Sigmoid colon (tissue), 7 donors: Measurements from ENCODE around the gene LDLRAD3. TPM values are rescaled to one million over a fixed set of nuclear protein-coding genes. Genes with fewer than 3 reads are reported as not detected.
A peak's percentile ranks its signal among the peaks of the same experiment; 100 is the strongest.

Experiments used
- DNase-seq: peaks from one replicate; pipeline ENCODE4 v3.0.0-alpha.2; 2019
- H3K27ac ChIP-seq, 4 donors: fragments of 200-600 bp; sonication (generic); one replicate each; pipeline ENCODE4 v1.5.1; 2016 to 2019; ENCODE audit warnings: mild to moderate bottlenecking in 1 of 4
- H3K27me3 ChIP-seq, 3 donors: fragments of 200-600 bp; sonication (generic); one replicate each; pipeline ENCODE4 v1.5.1; 2019; ENCODE audit warnings: mild to moderate bottlenecking in 1 of 3
- H3K36me3 ChIP-seq, 4 donors: fragments of 200-600 bp; sonication (generic); one replicate each; pipeline ENCODE4 v1.5.1; 2016 to 2019
- H3K4me1 ChIP-seq, 4 donors: fragments of 200-600 bp; sonication (generic); one replicate each; pipeline ENCODE4 v1.5.1; 2017 to 2019
- H3K4me3 ChIP-seq, 4 donors: fragments of 200-600 bp; sonication (generic); one replicate each; pipeline ENCODE4 v1.5.1; 2017 to 2019; ENCODE audit warnings: mild to moderate bottlenecking in 2 of 4, moderate library complexity in 1 of 4
- H3K9me3 ChIP-seq, 4 donors: fragments of 200-600 bp in 3 of 4; sonication (generic) in 3 of 4; one replicate each; pipeline versions ENCODE4 v1.5.1 to v1.6.1; 2013 to 2019
- CTCF ChIP-seq, 4 experiments: fragments of 450-650 bp in 3 of 4; fragments of 200-600 bp in 1 of 4; IDR thresholded peaks; one replicate each; pipeline ENCODE4 v1.5.1; 2016 to 2019; ENCODE audit warnings: antibody characterized with exemption in 4 of 4, mild to moderate bottlenecking in 3 of 4, moderate library complexity in 2 of 4
- EP300 ChIP-seq, 4 donors: sonication (generic); formaldehyde crosslinking; IDR thresholded peaks; one replicate each; pipeline ENCODE4 v1.6.1; 2017; ENCODE audit warnings: antibody characterized with exemption in 4 of 4
- POLR2A ChIP-seq, 2 donors: fragments of 450-650 bp; IDR thresholded peaks; one replicate each; pipeline ENCODE4 v1.6.1; 2016; ENCODE audit warnings: antibody characterized with exemption in 2 of 2, mild to moderate bottlenecking in 2 of 2, moderate library complexity in 2 of 2
- POLR2AphosphoS5 ChIP-seq, 4 donors: sonication (generic); formaldehyde crosslinking; IDR thresholded peaks; one replicate each; pipeline ENCODE4 v1.6.1; 2017; ENCODE audit warnings: antibody characterized with exemption in 4 of 4
- WGBS, 2 donors: extraction: QIAGEN DNeasy Blood & Tissue Kit; methylation state at CpG; one replicate each; pipeline ENCODE4 v1.1.7; 2013; 5-methylcytosine and 5-hydroxymethylcytosine counted together
- intact Hi-C: fragments of 100-400 bp; cut with DNase I; formaldehyde crosslinking; loops from one replicate; pipeline ENCODE4 v1.15.1; 2023
- polyA plus RNA-seq, 3 donors: library from polyadenylated mRNA; stranded (reverse); fragments of 200-250 nt; gene quantifications; one replicate each; pipeline ENCODE4 v1.2.3, GENCODE V29; 2013
- total RNA-seq, 4 donors: library from RNA; depleted of rRNA; stranded (reverse); fragments of >200 nt; gene quantifications; one replicate each; pipeline ENCODE4 v1.1.0, GENCODE V29; 2016
- donor health status: healthy with polysubstance abuse.
- donor health status: Bipolar disorder and iron deficiency.
- donor health status: healthy.

LDLRAD3 gene
- total and polyA plus RNA-seq, 7 donors = 0.23 to 23.4 (median 10.2) TPM

- intact Hi-C loops = no loop called here
- Histone ChIP-seq H3K4me3 (no peak overlapping the region), H3K27me3 (peaks cover 0 to 8% (median 0%) of the 10 kb centered on the region in 3 donors), H3K36me3 (no peaks in the 10 kb centered on the region), H3K9me3 (peaks cover 0 to 2% (median under 1%) of the 10 kb centered on the region in 4 donors), H3K4me1 (peaks cover 0 to 10% (median 4%) of the 10 kb centered on the region in 4 donors), H3K27ac (no peak overlapping the region)
- WGBS, 2 donors = 46 to 58% methylated on average over 11 of the region's 11 CpGs
- DNase-seq = no peak
- TF ChIP-seq POLR2A (IDR thresholded peaks at IDR 0.05) (no peak), EP300 (IDR thresholded peaks at IDR 0.05) (no peak), POLR2AphosphoS5 (IDR thresholded peaks at IDR 0.05) (no peak), CTCF (IDR thresholded peaks at IDR 0.05) (no peak)
Measured at GRCh38 chr11:35927104-35927503, 16.8 kb upstream of the LDLRAD3 start.

GRCh38 chr11:35927682-35928081, 16.2 kb upstream of the LDLRAD3 start:
- H3K27me3 ChIP-seq = peaks cover 0 to 8% (median 0%) of the 10 kb centered on the region in 3 donors
- intact Hi-C loops = no loop called here
- peaks cover 0 to 4% (median 2%) of the 10 kb centered on the region in 4 donors for H3K9me3 ChIP-seq
- WGBS, 2 donors = 48 to 63% methylated on average over 10 of the region's 10 CpGs
- H3K4me1 ChIP-seq = peaks cover 0 to 10% (median 4%) of the 10 kb centered on the region in 4 donors
- TF ChIP-seq EP300 (IDR thresholded peaks at IDR 0.05) (no peak), CTCF (IDR thresholded peaks at IDR 0.05) (no peak), POLR2AphosphoS5 (IDR thresholded peaks at IDR 0.05) (peak; percentile 16 to 67 (median 44)), POLR2A (IDR thresholded peaks at IDR 0.05) (no peak)
- H3K4me3 ChIP-seq = no peak overlapping the region
- H3K36me3 ChIP-seq = no peaks in the 10 kb centered on the region
- peak; percentile 87 for DNase-seq
- no peak overlapping the region for H3K27ac ChIP-seq

GRCh38 chr11:35928688-35929395, 15.0 kb upstream of the LDLRAD3 start:
- H3K4me3 ChIP-seq = no peak overlapping the region
- 94 to 95% methylated on average over 8 of the region's 8 CpGs for whole genome bisulfite sequencing, 2 donors
- H3K36me3 ChIP-seq = no peaks in the 10 kb centered on the region
- no peak overlapping the region for H3K27ac ChIP-seq
- no peak for DNase-seq
- H3K27me3 ChIP-seq = peaks cover 0 to 8% (median 0%) of the 10 kb centered on the region in 3 donors
- intact Hi-C loops = no loop called here
- peaks cover 0 to 4% (median 2%) of the 10 kb centered on the region in 4 donors for H3K9me3 ChIP-seq
- H3K4me1 ChIP-seq = peaks cover 0 to 10% (median 4%) of the 10 kb centered on the region in 4 donors
- TF ChIP-seq CTCF (IDR thresholded peaks at IDR 0.05) = no peak
- TF ChIP-seq EP300 (IDR thresholded peaks at IDR 0.05) = no peak
- no peak for TF ChIP-seq POLR2A (IDR thresholded peaks at IDR 0.05)

- intact Hi-C loops = no loop called here
Measured at GRCh38 chr11:35930466-35930865, 13.4 kb upstream of the LDLRAD3 start.

More at GRCh38 chr11:35930466-35930865, 13.4 kb upstream of the LDLRAD3 start:
- no peaks in the 10 kb centered on the region for H3K36me3 ChIP-seq
- peaks cover 0 to 4% (median 2%) of the 10 kb centered on the region in 4 donors for H3K9me3 ChIP-seq
- TF ChIP-seq POLR2A (IDR thresholded peaks at IDR 0.05) (no peak), CTCF (IDR thresholded peaks at IDR 0.05) (no peak), POLR2AphosphoS5 (IDR thresholded peaks at IDR 0.05) (no peak), EP300 (IDR thresholded peaks at IDR 0.05) (no peak)
- peaks cover 0 to 10% (median 4%) of the 10 kb centered on the region in 4 donors for H3K4me1 ChIP-seq
- no peak overlapping the region for H3K27ac ChIP-seq
- peaks cover 0 to 8% (median 0%) of the 10 kb centered on the region in 3 donors for H3K27me3 ChIP-seq
- DNase-seq = no peak
- H3K4me3 ChIP-seq = no peak overlapping the region
